Stimulated activated CD4-positive, alpha-beta T cell treated with anti-CD3 and anti-CD28 coated beads, Interleukin-1b, Interleukin-23, amount 100 ng/mL, for 48 hours (primary cell): Measurements from ENCODE around the gene SLC22A16.
"Not testable (repeated sequence)": the region's sequence is repeated elsewhere in the genome, so short reads cannot be mapped to it uniquely, and the experiment has no call there.

Experiments used
- DNase-seq: peaks from one replicate; pipeline ENCODE4 v3.0.0-alpha.2; 2020

Gene SLC22A16

DNA sequence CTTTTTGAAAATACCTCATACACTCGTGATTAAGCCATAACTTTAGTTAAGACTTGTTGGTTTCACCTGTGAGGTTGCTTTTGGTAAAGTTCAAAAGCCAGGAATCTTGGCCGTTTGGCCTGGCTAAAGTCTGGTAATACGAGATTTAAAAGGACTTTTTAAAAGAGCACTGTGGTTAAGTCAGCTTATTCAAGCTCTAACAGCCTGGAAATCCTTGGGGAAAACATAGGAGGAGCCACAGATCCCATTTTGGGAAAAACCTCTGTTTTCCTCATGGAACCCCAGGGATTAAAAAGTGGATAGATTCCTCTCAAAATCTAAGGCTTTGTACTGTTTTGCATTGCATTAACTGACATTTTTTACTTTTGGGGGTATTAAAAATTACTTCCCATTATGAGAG is 13.7 kb upstream of the SLC22A16 start:
- no peak for DNase-seq

DNA sequence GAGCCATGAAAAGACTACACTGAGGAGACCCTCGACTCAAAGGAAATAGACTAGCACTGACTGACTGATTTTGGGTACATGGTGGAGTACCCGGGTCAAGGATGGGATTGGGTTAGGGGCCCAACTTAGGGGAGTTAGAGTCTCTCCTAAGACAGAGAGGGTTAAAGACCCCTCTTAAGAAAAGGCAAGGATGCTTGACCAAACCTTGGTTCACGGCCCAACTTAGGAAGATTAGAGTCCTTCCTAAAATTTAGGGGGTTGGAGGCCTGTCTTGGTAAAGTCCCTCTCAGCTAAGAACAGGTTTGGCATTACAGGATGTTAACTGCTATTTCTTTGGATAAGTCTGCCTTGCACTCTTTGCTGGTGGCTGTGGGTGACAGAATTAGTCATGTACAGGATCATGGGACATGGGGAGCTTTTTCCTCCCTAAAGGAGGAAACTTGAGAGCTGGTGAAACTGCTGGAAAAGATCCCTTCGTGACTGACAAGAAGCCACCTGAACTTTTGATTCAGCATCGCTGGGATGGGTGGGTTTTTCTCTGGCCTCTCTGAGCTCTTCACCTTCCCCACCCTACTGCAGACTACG is 12.3 kb upstream of the SLC22A16 start:
- DNase-seq: no peak

DNA sequence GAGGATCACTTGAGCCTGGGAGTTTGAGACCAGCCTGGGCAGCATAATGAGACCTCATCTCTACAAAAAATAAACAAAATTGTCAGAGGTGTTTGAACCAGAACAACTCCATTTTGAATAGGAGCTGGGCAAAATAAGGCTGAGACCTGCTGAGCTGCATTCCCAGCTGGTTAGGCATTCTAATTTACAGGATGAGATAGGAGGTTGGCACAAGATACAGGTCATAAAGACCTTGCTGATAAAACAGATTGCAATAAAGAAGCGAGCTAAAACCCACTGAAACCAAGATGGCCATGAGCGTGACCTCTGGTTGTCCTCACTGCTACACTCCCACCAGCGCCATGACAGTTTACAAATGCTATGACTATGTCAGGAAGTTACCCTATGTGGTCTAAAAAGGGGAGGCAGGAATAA is 11.6 kb upstream of the SLC22A16 start:
- not testable (repeated sequence) for DNase-seq

DNA sequence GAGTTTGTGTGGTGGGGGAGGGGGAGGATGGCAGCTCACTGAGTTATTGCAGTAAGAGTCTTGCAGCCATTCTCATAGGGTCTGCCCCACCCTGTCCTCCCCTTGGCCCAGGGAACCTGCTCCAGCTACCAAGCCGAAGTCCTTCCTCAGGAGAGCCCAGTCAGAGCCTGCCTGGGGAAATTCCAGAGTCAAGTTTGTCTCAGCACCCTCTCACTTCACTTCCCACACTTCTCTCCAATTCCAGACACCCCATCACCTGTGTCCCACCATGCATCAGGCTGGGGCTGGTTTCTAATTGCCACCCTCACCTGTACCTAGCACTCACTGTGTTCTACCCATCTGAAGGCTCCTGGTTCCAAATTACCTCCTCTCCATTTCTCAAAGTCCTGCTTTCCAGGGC is 10.3 kb upstream of the SLC22A16 start:
- DNase-seq: no peak

DNA sequence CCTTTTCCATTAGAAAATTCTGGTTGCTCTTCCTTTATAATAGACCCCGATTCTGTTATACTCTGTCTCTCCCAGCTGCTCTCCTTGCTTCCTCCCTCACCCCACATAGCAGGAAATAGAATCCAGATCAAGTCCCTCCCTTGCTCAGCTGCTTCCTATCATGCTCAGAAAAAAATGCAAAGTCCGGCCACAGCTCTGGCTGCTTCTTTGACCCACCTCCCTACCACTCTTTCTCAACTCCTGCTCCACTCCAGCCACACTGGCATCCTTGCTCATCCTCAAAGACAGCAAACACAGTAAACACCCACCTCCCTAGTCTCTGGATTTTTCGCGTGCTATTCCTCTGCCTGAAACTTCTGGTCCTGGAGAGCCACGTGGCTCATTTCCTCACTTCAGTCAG is 9.1 kb upstream of the SLC22A16 start:
- DNase-seq: no peak

DNA sequence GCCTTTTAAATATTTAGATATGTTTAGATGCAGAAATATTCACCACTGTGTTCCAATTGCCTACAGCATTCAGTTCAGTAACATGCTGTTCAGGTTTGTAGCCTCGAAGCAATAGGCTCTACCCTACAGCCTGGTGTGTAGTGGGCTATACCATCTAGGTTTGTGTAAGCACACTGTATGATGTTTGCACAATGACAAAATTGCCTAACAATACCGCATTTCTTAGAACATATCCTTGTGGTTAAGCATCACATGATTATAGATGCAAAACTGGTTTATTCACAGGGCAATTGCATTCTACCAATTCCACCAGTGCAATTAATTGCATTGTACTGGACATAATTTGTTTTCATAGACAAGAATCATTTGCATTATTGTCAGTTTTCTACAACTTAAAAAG is 7.9 kb upstream of the SLC22A16 start:
- DNase-seq: no peak

DNA sequence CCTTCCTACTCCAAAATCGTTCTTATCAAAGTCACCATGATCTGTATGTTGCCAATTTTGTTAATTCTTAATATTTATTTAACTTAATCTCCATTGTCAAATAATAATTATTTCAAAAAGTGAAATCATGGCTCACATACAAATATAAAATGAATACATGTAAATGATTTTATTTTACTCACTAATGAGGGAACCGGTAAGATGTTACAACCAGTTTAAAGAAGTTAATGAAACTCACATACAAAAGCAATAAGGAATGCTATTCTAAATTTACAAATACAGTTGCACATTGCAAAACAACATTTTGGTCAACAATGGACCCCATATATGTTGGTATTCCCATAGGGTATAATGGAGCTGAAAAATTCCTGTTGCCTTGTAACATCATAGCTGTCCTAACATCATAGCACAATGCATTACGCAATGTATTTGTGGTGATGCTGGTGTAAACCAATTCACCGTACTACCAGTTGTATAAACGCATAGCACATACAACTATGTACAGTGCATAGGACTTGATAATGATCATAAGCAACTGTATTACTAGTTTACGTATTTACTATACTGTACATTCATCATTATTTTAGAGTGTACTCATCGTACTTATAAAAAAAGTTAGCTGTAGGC is 6.5 kb upstream of the SLC22A16 start:
- DNase-seq: no peak

DNA sequence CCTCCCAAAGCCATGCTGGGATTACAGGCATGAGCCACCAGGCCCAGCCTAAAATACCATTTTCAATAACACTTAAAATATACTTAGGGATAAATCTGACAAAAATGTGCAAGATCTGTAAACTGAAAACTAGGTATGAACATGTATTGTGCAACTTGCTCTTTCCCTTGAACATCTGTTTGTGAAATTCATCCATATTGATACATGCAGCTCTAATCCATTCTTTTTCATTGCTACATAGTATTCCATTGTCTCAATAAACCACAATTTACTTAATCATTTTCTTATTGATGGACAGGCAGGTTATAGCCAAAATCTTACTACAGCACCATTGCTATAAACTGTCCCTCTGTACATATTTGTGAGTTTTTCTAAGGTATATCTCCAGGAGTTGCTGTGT is 4.7 kb upstream of the SLC22A16 start:
- no peak for DNase-seq

DNA sequence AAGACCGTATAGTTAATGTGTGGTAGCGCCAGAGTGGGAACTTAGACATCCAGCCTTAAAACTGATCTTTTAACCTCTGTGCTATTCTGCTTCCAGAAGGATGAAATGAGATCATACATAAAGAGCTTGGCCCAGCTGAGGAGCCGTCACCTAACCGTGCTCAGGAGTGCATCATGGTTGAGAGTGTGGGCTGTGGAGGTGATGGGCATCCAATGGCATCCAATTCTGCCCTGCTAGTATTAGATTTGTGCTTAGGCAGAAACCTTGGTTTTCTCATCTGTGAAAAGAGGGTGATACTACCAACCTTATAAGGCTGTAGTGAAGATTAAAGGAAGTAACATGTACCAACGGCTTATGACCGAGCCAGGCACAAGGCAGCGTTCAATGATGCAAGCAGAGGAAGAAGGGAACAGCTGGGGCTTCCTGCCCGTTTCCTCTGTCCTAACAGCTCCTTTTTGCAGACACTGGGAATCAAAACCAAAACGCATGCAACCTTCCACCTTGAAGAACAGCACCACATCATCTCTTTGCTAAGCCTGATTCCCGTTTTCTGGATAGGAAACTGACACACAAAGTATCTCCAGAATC is 1.3 kb downstream of the SLC22A16 start:
- no peak for DNase-seq

DNA sequence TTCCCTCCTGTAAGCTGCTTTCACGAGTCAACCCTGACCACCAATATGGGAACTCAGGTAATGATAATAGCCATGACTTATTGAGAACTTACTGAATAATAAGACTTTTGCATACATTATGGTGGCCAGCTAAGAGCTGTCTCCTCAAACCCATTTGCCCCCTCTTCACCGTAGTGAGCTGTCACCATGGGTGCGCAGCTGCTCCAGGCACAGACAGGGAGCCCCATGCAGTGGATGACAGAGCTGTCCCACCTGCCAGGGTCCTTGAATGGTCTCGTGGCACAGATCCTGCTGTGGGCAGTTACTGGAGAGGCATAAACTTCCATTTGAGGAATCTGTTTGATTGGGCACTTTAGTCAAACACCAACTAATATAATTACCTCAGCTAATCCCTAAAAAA is 1.9 kb downstream of the SLC22A16 start:
- DNase-seq: no peak

DNA sequence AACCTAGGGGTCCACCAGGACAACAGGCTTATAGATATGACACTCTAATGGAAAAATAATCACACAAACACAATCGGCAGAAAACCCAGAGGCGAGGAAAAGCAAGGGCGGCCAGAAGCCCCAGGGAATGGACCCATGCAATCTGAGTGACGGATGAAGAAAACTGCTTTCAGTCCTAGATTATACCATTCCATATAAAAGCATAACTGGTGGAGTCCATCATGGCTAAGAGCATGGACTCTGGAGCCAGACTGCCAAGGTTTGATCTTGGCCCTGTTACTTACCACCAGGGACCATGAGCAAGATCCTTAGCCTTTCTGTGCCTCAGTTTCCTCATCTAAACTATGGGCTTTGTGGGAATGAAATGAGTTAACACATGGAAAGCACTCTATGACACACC is 3.7 kb downstream of the SLC22A16 start:
- no peak for DNase-seq

DNA sequence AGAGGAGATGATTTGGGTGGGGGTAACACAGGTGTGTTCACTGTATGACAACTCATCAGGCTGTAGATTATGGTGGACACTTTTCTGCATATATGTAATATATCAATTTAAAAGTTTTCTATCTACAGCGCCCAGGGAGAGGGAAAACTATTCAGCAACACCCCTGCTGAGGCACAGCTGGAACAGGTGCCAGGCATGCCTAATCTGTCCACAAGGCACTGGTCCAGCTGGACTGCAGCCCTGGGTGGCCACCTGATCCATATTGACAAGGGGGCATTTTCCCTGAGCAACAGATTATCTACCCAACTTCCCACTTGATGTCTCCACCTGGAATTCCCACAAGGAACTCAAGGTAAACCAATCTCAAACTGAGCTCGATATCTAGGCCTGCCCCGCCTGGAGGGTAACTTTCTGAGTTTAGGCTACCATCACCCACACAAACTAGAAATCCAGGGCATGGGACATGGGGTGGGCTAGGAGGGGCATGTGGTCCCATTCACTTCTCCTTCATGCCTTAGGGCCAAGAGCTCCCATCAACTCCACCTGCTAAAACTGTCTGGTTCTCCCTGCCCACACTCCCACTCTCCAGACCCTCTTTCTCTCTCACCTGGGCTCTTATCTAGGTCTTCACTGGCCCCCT is 4.6 kb downstream of the SLC22A16 start:
- DNase-seq: no peak

DNA sequence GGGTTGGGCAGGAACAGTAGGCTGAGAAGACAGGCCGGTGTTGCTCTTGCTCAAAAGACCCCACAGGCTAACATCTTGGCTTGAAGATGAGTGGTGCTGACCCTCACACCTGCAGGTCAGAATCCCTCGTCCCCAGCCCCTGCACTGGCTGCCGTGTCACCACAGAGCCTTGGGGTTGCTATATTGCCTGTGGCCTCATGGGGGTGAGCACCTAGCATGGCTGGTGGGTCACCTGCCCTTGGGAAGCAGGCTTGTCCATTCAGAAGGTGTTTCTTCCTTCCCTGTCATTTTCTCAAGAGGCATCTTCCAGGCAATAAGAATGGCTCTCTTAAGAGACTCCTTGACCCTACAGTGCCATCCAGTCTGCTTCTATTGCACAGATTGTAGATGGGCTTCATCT is 7.7 kb downstream of the SLC22A16 start:
- no peak for DNase-seq

DNA sequence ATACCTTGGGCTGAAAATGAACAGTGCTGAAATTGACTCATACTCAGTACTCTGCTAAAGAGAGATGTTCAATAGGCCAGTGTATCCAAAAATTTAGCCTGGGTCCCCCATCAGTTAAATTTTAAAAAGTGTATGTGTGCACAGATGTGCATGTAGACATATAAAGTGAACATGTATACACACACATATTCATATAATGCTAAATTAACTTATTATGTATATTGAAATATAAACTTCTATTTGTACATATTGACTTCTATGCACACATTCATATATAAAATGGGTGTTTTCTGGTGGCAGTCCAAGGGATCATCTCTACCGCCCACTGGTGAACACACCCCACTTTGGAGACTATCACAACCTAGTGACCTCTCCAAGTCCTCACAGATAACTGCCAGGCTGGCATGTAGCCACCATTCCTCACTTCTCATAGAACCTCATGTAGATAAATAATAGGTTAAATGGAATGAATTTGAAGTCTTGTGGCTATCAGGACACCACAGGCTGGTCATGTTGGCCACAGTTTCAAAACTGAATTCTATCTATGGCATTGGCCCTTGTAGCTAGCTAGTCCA is 8.8 kb downstream of the SLC22A16 start:
- no peak for DNase-seq

DNA sequence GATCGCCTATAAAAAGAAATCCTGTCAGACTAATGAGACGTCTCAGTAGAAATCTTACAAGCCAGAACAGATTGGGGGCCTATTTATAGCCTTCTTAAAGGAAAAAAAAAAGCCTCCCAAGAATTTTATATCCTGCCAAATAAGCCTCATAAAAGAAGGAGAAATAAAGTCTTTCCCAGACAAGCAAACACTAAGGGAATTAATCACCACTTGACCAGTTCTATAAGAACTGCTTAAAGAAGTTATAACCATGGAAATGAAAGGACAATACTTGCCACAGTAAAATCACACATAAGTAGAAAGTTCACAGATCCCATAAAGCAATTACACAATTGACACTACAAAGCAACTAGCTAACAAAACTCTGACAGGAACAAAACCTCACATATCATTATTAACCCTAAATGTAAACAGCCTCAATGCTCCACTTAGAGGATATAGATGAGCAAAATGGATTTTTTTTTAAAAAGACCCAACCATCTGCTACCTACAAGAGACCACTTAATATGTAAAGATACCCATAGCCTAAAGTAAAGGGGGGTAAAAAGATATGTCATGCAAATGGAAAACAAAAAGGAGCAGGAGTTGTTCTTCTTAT is 13.4 kb downstream of the SLC22A16 start:
- DNase-seq: no peak

DNA sequence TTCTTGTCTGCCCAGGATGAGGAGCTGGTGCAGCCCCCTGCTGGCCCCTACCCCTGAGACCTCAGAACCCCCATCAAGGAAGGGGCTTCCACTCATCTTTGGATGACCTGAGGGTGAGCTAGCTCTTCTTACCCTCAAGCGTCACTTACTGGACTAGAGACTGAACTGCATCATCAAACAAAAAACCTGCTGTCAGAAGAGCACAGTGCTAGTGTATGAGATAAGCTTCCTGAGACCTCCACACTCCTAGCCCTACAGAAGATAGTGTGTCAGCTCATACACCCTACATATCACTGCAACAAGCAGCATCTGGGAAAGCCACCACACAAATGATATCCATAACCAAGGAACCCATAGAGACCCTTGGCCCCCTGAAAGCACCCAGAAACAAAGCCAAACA is 15.0 kb downstream of the SLC22A16 start:
- DNase-seq: no peak

DNA sequence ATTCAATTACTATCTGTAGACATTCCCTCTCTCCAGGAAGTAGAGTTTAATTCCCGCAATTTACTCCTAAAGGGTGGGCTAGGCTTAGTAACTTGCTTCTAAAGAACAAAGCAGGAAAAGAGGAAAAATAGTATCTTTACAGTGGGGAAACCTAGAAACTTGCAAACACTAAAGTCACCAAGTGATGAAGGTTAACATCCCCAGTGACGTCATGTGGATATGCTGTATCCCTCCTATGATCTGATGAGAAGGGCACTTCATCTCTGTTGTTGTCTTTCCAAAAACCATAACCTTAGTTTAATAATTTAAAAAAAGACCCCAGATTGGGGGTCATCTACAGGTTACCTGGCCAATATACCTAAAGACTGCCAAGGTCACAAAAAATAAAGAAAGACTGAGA is 17.3 kb downstream of the SLC22A16 start:
- no peak for DNase-seq

DNA sequence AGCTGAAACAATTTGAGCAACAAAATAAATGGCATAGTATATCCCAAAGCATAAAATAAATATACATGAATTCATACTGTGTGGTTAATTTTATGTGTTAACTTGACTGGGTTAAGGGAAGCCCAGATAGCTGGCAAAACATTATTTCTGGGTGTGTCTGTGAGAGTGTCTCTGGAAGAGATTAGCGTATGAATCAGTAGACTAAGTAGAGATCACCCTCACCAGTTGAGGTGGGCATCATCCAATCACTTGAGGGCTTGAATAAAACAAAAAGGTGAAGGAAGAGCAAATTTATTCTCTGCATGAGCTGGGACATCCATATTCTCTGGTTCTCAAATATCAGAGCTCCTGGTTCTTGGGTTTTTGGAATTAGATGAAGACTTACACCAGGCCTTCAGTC is 17.9 kb downstream of the SLC22A16 start:
- no peak for DNase-seq

DNA sequence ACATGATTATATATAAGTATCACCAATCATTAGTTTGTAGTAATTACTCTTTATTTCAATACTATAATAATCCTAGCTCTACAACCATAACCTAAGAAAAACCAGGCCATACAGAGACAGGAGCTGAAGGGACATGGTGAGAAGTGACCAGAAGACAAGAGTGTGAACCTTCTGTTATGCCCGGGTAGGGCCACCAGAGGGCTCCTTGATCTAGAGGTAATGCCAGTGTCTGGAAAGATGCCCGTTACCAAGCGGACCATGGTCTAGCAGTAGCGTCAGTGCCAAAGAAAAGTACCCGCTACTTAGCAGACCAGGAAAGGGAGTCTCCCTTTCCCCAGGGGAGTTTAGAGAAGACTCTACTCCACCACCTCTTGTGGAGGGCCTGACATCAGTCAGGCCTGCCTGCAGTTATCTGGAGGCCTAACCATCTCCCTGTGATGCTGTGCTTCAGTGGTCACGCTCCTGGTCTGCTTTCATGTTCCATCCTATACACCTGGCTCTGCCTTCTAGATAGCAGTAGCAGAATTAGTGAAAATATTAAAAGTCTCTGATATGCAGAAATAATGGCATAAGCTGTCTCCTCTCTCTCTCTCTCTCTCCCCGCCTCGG is 18.7 kb downstream of the SLC22A16 start:
- DNase-seq: not testable (repeated sequence)

DNA sequence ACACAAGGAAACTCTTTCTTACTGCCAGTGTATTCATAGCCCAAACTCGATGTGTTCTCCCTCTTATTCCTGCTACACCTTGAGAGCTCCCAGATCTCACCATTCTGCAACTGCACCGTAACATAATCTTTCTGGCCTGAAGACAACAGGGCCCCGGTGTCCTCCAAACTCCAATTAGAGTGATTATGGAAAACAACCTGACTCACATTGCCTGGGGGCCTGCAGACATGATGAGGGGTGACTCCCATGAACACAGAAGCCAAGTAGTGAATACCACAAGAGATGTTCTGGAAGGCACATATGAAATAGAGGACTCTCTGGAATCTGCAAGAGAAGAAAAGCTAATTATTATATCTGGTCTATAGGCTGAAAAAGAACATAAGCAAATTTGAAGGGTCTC is 19.7 kb downstream of the SLC22A16 start:
- no peak for DNase-seq

DNA sequence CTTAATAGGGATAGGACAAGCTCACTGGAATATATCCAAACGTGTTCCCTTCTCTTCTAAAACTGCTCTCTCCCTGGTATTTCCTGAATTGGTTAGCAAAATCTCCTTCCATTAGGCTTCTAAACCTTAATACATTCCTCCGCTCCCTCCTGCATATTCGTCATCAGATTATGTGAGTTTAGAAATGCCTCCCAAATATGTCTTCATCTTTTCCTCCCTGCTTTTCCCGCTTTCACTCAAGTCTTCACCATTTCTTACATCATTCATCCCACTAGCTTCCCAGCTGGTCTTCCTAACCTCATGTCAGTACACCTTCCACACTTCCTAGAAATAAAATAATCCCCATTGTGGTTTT is 26.9 kb downstream of the SLC22A16 start:
- DNase-seq: no peak

DNA sequence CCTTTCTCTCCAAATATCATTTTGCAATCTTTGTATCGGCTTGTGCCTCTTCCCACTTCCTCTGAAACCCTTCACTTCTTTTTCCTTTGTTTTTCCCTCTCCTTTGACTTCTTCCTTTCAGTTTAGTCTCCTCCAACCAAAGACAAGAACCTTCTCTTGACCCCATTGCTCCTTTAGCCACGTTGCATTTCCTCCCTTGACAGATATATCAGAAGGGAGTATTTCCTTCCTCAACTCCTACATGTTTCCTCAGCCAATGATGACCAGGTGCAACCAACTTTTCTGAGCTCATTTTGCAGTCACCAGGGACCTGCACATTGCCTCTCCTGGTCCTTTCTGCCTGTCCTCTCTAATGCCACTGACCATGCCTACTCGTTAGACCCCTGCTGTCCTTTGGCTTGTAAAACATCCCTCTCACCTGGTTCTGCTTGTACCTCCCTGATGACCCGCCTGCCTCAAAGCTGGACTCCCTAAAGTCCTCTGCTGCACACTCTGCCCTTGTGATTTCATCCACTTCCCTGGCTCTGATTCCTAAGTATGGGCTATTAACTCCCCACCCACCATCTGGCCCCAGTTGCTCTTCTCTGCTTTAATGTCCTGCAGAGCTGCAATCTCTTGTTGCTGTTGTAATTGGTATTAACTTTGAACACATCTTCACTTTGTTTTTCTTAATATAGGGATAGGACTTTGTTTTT is 27.4 kb downstream of the SLC22A16 start:
- DNase-seq: no peak

DNA sequence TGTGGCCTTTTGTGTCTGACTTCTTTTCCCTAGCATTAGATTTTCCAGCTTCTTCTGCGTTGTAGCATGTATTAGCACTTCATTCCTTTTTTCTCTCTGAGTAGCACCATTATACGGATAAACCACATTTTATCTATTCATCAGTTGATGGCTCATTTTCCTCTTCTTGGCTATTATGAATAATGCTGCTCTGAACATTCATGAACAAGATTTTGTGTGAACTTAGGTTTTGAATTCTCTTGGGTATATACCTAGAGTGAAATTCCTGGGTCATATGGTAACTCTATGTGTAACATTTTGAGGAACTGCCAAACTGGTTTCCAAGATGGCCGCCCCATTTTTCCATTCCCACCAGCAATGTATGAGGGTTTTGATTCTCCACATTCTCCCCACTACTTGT is 28.7 kb downstream of the SLC22A16 start:
- DNase-seq: no peak
